Transverse colon (tissue), 3 donors: Measurements from ENCODE around the gene C2orf68.

Experiments used
- EP300 ChIP-seq: sonication (generic); formaldehyde crosslinking; IDR thresholded peaks from one replicate; pipeline ENCODE4 v1.6.1; 2017; ENCODE audit warnings: antibody characterized with exemption, low read depth
- POLR2A ChIP-seq: fragments of 450-650 bp; IDR thresholded peaks from one replicate; pipeline ENCODE4 v1.6.1; 2016; ENCODE audit warnings: antibody characterized with exemption, mild to moderate bottlenecking, moderate library complexity
- TF ChIP-seq, protein P1 (sequence below), 5 experiments: fragments of 200-600 bp in 3 of 5; fragments of 450-650 bp in 2 of 5; sonication (generic) in 3 of 5; IDR thresholded peaks; 1 replicate in 2 of 5; 2 replicates in 3 of 5; pipeline ENCODE4 v1.5.1; 2016 to 2017; ENCODE audit warnings: antibody characterized with exemption in 5 of 5, inconsistent platforms in 3 of 5, mild to moderate bottlenecking in 2 of 5, moderate library complexity in 1 of 5

DNA sequence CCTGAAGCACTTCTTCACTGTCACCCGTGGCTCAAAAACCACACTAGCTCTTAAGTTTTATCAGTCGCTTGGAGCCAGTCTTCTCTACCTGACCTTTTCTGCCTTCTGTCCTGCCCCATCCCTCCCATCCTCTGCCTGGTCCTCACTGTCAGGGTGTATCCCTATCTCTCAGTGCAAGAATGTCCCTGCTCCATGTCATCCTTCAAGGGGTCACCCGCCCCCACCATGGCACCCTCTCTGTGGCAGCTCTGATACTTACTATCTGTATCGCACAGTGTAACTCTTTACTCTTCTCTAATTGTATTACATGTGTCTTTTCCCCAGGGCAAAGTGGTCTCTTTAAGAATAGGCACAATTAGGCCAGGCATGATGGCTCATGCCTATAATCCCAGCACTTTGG, 23.2 kb downstream of the C2orf68 start:
- TF ChIP-seq, protein P1, sequence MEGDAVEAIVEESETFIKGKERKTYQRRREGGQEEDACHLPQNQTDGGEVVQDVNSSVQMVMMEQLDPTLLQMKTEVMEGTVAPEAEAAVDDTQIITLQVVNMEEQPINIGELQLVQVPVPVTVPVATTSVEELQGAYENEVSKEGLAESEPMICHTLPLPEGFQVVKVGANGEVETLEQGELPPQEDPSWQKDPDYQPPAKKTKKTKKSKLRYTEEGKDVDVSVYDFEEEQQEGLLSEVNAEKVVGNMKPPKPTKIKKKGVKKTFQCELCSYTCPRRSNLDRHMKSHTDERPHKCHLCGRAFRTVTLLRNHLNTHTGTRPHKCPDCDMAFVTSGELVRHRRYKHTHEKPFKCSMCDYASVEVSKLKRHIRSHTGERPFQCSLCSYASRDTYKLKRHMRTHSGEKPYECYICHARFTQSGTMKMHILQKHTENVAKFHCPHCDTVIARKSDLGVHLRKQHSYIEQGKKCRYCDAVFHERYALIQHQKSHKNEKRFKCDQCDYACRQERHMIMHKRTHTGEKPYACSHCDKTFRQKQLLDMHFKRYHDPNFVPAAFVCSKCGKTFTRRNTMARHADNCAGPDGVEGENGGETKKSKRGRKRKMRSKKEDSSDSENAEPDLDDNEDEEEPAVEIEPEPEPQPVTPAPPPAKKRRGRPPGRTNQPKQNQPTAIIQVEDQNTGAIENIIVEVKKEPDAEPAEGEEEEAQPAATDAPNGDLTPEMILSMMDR (IDR thresholded peaks at IDR 0.05) = no peak
- TF ChIP-seq EP300 (no peak), POLR2A (no peak)
